Measurements from ENCODE around the gene LRRC26.

LRRC26 gene

DNA sequence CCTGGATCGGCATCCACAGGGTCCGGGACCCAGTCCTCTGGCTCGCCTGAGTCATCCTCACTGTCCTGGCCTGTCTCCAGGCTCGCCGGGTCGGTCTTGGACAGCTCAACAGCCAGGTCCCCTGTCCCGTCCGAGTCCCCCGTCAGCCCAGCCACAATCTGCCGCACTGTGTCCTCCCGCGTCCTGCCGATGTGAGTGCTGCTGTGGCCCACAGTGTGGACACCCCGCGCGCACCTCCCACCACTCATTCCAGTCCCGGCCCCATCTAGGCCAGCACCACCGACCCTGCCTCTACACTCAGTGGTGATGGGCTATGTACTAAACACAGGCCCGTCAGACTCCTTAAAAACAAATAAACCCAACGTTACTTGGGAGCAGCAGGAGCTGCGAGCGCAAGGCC is 11.8 kb upstream of the LRRC26 start:
- no peak for DNase-seq

DNA sequence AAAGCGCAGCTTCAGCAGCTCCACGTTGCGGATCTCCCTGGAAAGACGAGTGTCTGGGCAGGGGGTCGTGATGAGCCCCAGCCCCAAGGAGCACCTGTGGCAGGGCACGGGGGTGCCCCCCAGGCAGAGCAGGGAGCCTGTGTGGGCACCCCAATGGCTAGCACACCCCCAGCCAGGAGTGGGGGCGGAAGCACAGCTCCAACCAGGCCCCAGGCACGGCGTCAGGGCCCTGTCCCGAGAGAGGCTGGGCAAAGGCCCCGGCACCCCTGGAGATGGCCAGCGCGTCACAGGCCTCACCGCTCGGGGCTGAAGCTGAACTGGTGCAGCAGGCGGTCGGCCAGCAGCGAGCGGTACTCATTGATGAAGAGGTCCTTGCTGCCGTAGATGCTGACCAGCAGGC is 10.6 kb upstream of the LRRC26 start:
- no peak for DNase-seq

DNA sequence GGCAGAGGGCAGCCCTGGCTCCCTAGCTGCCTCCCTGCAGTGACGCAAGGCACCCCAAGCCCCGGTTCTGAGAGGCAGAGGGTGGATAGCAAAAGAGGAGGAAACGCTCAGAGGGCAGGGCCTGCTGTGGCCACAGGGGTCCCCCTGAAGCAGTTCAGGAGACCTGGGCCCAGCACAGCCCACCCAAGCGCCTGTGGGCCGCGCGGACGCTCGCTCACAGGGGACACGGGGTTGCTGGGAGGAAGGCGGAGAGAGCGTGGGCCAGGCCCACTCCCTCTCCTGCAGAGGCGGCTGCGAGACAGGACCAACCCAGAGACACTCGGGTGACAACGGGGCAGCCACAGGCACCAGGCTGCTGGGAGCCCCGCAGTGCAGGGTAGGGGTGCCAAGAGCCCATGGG is 9.9 kb upstream of the LRRC26 start:
- DNase-seq: no peak

DNA sequence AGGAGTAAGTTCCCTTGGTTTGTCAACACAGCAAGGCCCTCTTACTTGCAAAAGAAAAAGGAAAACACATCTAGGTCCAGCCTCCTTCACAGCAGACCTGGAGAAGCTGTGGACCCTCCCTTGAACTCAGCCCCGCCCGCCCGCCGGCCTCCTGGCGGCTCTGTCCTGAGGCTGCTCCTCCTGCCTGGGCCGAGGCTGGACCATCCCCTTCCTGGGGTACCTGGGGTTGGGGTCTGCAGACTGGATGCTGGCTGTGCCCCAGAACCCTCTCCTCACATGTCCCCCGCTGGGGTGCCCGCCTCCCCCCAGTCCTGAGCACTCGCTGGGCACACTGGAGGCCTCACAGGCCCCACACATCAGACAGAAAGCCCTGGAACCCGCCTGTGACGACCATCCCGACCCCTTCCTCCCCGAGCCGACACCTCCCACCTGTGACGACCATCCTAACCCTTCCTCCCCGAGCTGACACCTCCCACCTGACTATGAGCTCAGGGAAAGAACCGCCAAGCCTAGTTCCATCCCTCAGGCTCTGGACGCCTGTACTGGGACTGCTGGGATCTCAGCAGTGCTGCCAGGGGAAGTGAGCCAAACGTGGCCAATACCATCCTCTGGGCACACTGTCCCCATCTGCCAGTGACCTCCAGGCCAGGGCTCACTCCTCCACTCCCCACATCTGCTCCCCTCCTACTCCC is 9.2 kb upstream of the LRRC26 start:
- no peak for DNase-seq

DNA sequence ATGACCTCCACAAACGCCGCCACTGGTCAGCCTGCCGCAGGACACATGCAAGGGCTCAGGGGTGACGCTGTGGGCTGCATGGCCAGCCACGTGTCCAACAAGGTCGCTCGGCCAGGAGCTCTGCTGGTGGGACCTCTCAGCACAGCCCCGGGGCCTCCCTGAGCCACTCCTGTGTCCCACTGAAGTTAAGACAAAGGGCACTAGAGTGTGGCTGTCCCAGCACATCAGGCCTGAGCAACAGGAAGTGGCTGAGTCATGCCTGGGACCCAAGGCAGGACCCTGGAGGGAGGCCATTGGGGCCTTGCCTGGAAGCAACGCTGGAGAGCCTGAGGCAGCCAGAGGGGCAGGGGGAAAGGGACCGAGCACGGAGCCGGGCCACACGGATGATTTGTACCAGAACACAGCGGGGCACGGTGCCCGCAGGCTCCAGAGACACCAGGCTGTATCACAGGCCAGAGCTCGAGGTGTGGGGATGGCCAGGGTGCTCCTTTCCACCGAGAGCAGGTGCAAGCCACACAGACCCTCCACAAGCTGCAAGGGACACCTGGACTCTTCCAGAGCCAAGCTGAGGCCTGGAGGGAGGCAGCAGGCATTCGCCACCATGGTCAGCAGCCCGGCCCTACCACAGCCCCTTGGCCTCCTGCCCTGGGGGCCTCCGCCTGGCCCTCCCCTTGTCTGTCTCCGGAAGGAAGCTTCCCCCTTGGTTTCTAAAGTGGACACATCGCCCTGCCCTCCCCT is 8.5 kb upstream of the LRRC26 start:
- DNase-seq: no peak

DNA sequence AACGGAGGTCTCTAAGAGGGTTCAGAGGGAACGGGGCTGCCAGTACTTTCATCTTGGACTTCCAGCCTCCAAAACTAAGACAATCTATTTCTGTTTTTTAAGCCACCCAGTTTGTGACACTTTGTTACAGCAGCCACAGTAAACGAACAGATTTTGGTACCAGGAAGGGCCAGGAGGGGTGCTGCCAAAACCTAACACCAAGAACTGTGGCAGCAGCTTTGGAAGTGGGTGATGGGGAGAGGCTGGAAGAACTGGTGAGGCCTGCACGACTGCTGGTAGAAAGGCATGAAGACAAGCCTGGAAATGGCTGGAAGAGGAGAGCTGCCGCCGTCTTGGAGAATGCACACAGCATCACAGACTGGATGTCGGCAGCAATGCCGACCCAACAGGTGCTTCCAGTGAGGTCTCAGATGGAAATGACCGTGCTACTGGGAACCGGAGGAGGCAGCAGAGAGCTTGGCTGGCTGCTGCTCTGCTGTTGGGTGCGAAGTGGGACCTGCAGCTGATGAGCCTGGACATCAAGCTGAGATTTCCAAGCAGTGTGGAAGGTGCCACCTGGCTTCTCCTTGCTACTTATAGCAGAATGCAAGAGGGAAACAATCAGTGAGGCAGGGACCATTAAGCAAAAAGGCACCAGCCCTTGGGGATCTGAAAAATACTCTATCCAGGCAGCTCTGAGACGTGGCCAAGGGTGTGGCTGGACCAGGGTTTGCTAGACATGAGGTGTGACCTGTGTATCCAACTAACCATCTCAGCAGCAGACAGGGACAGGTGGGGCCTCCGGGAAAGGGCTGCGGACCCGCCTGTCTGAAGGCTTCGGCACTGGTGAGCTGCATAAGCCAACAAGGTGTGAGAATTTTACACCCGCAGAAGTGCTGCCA is 6.7 kb upstream of the LRRC26 start:
- DNase-seq: no peak

DNA sequence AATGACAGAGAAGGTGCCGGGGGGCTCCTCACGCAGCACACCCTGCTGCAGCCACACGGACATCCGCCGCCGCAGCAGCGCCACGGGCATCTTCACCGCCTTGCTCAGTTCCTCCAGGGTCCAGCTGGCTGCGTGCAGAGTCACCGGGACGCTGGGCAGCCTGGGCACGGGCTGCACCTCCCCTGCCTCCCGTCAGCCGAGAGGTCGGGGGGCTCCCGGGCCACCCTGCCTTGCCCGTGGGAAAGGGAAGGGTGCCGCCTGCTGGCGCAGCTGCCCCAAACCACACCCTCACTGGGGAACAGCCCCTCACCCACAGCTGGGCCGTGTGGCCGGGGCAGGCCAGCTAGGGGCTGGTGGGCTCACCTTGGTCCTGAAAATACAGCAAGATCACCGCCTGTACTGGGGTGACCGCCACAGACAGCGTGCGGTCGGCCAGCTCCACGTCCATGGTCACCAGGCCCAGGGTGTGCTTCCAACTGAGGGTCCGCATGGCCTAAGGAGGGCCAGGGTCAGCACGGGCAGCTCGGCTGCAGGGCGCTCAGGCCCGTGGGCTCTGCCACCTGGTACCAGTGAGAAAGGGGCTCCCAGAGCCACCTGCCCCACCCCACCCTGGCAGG is 5.6 kb upstream of the LRRC26 start:
- no peak for DNase-seq

DNA sequence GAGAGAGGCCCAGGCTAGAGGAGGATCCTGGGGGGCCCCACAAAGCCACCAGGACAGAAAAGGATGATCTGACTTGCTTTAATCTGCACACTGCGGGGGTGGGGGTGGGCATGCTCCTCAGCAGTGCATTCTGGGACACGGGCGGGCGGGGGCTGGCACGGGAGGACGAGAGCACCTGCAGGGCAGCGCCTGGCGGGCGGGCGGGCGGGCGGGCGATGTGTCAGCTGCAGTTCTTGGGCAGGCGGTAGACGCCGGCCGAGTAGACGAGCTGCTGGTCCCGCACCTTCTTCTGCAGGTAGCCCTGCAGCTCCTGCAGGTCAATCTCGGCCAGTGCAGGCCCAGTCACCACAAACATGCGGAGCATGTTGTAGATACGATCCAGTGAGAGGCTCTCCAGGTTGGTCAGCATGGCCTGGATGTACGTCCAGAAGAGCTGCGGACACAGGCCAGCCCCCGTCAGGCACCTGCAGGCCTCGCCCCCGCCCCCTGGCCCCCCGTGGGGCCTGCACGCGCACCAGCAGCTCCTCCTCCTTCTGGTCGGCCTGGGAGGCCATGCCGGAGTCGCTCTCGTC is 5.0 kb upstream of the LRRC26 start:
- no peak for DNase-seq

DNA sequence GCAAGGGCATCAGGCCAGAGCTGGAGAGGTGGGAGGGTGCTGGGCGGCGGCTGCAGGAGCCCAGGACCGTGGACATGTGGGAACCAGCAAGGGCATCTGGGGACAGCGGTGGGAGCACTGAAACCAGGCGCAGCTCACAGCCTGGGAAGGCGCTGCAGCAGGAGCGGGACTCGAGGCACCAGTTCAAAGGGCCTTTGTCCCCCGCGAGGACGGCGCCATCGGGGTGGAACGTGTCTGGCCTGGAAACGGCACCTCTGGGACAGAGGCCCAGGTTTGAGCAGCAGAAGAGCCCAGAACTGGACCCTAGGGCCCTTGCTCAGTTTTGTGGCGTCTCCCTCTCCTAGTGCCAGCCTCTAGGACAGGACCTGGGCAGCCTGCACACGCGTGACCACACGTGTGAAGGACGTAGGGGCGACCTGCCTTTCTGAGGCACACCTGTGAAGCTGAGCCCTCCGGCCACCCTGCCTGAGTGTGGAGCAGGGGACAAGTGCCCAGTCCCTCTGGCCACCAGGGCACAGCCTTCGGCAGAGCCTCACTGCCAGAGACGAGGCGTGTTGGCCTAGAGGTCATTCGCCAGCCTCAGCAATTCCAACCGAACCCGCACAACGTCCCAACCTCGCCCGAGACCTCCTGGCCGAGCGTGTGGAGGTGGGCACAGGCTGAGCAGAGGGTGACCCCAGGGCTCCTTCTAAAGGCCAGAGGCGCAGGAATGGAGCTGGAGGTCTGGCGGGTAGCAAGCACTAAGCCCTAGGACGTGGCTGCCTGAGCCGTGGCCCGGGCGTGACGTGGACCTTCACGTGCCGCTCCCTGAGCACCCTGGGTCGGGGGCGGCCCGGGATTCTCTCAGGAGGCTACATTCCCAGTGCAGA is 4.2 kb upstream of the LRRC26 start:
- no peak for DNase-seq

DNA sequence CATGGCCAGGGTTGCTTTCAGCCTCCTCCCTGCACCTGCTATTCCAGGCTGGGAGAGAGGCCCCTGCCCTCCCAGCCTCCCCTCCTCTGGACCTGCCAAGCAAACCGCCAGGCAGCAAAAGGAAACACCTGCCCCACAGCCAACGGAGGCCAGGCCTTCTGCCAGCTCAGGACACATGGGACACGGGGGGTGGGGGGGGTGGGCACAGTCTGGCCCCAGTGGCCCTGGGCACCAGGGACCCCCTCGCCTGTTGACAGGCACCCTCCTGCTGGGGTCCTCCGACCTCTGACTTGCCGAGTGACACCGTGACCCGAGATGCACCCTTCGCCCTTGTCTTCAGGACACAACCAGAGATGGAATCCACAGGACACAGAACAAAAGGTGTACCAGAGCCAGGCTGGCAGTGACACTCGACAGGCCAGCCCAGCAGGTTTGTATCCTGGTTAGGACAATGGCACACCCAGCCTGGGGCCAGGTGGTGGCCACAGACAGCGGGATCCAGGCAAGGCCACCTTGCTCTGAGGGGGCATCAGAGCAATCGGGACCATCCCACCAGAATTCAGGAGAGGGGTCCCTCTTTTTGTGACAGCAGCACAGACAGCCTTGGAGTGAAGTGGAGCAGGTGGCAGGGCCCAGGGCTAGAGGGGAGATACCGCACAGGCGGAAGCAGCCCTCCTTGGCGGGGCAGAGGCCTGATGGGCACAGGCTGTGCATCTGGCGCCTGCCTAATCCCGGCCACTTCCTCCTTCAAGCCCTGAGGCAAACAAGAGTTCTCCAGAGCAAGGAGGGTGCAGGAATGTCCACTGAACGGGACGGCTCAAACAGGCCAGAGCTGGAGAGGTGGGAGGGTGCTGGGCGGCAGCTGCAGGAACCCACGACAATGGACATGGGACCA is 3.3 kb upstream of the LRRC26 start:
- DNase-seq: no peak

DNA sequence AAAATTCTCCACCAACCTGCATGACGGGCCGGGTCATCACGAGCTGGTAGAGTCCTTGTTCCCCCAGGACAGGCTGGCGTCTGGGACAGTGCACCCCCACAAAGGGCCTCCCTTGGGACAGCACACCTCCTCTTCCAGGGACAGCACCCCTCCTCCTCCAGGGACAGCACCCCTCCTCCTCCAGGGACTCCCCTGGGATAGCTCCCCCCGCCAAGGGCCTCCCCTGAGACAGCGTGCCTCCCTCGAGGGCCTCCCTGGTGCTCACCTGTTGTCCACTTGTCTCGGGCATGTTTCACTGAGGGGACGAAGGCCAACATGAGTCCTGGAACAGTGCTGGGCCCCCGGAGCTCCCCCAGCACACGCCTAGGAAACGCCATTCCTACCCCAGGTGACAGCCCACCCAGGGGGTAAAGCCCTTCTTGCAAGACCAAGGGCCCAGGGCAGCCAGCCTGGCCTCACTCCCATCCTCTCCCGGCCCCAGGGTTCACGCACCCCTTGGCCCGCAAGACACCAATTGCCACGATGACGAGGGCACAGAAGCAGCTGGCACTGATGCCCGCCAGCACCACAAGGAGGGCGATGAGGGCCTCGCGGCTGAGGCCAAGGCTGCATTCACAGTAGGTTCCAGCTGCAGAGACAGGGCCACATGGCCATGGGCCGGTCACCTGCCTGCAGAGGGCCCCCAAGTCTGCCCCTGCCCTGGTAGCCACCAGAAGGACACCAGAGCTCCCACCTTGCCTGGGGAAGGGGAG is 1.5 kb upstream of the LRRC26 start:
- DNase-seq: no peak

DNA sequence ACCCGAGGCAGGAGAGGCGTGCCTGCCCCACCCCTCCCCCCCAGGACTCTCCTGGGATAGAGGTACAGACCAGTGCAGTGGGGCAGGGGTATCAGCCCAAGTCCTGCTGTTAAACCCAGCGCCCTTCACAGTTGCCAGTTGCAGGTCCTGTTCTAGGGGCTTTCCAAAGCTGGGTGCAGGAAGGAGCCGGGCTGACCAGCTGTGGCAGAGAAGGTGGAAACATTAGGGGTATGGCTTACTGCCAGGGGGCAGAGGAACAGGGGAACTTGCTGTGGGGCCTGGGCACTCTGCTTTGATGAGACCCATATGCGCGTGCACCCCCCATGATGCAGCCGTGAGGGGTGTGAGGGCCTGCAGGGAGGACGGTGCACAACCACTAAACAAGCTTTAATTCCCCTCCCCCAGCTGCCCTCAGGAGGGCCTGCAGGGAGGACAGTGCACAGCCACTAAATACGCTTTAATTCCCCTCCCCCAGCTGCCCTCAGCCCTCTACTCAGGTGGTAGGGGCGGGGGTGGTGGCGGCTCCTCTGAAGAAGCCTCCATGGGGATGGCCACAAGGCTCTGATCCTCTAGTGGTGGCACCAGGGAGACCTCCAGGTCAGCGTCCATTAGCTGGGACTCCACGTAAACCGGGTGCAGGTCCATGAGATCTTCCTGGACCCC is 766 bp upstream of the LRRC26 start:
- no peak for DNase-seq

DNA sequence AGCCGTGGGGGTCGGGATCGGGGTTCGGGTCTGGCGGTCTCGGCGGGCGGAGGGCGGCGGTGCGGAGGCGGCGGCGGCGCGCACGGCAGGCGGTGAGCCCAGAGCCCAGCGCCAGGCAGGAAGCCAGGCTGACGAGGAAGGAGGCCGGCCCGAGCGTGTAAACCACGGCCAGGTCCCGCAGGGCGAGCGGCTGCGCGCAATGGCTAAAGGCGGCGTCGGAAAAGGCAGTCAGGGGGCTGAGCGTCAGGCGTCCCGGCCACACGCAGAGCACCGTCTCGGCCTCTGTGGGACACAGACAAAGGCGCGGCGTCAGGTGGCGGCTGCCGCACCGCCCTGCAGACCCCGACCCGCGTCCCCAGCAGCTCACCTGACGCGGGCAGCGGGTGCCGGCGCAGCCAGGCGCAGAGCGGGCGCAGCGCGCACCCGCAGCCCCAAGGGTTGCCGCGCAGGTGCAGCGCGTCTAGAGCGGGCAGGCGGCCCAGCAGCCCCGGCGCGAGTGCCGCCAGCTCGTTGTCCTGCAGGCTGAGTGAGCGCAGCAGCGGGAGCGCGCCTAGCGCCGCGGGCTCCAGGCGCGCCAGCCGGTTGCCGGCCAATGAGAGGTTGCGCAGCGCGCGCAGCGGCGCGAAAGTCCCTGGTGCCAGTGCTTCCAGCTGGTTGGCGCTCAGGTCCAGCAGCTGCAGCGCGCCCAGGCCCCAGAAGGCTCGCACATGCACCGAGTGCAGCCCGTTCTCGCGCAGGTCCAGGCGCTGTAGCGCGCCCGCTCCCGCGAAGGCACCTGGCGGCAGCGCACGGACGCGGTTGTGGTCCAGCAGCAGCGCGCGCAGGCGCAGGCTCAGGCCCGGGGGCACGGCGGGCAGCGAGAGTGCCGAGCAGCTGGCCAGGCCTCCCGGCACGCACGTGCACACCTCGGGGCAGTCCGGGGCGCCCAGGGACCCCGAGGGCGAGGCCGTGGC is 671 bp downstream of the LRRC26 start:
- DNase-seq: no peak

DNA sequence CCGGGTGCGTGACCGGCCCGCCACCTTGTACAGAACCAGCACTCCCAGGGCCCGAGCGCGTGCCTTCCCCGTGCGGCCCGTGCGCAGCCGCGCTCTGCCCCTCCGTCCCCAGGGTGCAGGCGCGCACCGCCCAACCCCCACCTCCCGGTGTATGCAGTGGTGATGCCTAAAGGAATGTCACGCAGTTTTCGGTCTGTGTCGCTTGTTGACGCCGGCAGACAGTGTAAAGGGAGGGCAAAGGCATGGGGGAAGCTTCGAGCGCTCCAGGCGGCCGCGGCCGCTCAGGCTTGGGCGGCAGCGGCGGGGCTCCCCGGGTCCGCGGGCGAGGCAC is 1.3 kb downstream of the LRRC26 start:
- DNase-seq: no peak

DNA sequence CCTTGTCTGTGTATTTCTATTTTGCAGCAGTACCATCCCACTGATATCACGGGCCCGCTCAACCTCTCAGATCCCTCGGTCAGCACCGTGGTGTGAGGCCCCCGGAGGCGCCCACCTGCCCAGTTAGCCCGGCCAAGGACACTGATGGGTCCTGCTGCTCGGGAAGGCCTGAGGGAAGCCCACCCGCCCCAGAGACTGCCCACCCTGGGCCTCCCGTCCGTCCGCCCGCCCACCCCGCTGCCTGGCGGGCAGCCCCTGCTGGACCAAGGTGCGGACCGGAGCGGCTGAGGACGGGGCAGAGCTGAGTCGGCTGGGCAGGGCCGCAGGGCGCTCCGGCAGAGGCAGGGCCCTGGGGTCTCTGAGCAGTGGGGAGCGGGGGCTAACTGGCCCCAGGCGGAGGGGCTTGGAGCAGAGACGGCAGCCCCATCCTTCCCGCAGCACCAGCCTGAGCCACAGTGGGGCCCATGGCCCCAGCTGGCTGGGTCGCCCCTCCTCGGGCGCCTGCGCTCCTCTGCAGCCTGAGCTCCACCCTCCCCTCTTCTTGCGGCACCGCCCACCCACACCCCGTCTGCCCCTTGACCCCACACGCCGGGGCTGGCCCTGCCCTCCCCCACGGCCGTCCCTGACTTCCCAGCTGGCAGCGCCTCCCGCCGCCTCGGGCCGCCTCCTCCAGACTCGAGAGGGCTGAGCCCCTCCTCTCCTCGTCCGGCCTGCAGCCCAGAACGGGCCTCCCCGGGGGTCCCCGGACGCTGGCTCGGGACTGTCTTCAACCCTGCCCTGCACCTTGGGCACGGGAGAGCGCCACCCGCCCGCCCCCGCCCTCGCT is 1.9 kb downstream of the LRRC26 start:
- no peak for DNase-seq

DNA sequence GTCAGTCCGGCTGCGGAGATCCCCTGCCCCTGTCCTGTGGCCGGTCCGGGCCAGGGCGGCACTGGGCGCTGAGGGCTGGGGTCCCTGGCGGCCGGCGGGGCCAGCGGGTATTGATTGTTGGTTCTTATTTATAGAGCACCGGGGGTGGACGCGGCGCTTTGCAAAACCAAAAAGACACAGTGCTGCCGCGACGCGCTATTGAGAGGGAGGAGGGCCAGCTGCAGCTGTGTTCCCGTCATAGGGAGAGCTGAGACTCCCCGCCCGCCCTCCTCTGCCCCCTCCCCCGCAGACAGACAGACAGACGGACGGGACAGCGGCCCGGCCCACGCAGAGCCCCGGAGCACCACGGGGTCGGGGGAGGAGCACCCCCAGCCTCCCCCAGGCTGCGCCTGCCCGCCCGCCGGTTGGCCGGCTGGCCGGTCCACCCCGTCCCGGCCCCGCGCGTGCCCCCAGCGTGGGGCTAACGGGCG is 2.5 kb downstream of the LRRC26 start:
- no peak for DNase-seq

Measured in cortex of kidney (tissue), 1 donor.